ENCODE data around the gene MFSD1. TPM values are rescaled to one million over a fixed set of nuclear protein-coding genes. Genes with fewer than 3 reads are reported as not detected.

The MFSD1 gene
- polyA plus RNA-seq, 3 donors: 110 to 262 (median 225) TPM

- no peak overlapping the region for H3K4me3 ChIP-seq (replicated peaks in 1 of 3; ENCODE audit: low read depth in 2 of 3, low read length in 3 of 3)
- no peaks in the 10 kb centered on the region for H3K36me3 ChIP-seq (replicated peaks in 1 of 2; ENCODE audit: control insufficient read depth in 1 of 2, insufficient read depth in 2 of 2, low read length in 2 of 2)
- Mint-ChIP-seq H3K4me1 (no peaks in the 10 kb centered on the region), H3K27me3 (ENCODE audit: low read depth in 3 of 3) (peaks cover 2 to 3% (median 3%) of the 10 kb centered on the region in 3 donors), H3K4me3 (no peak overlapping the region), H3K27ac (no peak overlapping the region), H3K36me3 (peaks cover 0 to 2% of the 10 kb centered on the region in 2 donors), H3K9me3 (no peaks in the 10 kb centered on the region)
- H3K27me3 ChIP-seq (ENCODE audit: control insufficient read depth in 2 of 2, insufficient read depth in 2 of 2, low read length in 2 of 2): no peaks in the 10 kb centered on the region
- no peaks in the 10 kb centered on the region for H3K4me1 ChIP-seq (ENCODE audit: control insufficient read depth in 1 of 2, insufficient read depth in 2 of 2, low read length in 2 of 2)
- H3K79me2 ChIP-seq (ENCODE audit: insufficient read depth, low read length): no peaks in the 10 kb centered on the region
- TF ChIP-seq, protein P1, sequence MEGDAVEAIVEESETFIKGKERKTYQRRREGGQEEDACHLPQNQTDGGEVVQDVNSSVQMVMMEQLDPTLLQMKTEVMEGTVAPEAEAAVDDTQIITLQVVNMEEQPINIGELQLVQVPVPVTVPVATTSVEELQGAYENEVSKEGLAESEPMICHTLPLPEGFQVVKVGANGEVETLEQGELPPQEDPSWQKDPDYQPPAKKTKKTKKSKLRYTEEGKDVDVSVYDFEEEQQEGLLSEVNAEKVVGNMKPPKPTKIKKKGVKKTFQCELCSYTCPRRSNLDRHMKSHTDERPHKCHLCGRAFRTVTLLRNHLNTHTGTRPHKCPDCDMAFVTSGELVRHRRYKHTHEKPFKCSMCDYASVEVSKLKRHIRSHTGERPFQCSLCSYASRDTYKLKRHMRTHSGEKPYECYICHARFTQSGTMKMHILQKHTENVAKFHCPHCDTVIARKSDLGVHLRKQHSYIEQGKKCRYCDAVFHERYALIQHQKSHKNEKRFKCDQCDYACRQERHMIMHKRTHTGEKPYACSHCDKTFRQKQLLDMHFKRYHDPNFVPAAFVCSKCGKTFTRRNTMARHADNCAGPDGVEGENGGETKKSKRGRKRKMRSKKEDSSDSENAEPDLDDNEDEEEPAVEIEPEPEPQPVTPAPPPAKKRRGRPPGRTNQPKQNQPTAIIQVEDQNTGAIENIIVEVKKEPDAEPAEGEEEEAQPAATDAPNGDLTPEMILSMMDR (IDR thresholded peaks at IDR 0.05): no peak
- H4K20me1 ChIP-seq (ENCODE audit: insufficient read depth, low read length): no peaks in the 10 kb centered on the region
- no peak overlapping the region for H2AFZ ChIP-seq (ENCODE audit: insufficient read depth, low read depth, low read length, poor library complexity, severe bottlenecking)
- no peak overlapping the region for H3K27ac ChIP-seq (ENCODE audit: low read depth in 1 of 2, low read length in 2 of 2)
- no CpG with 5 or more reads among the region's 4 CpGs for WGBS (ENCODE audit: insufficient coverage)
- H3K9ac ChIP-seq (ENCODE audit: insufficient read depth, low read length, poor library complexity, severe bottlenecking): no peak overlapping the region
- intact Hi-C loops (cut with micrococcal nuclease): no loop called here
- DNase-seq: no peak
- no peaks in the 10 kb centered on the region for H3K9me3 ChIP-seq (replicated peaks in 1 of 2; ENCODE audit: control insufficient read depth in 1 of 2, insufficient read depth in 1 of 2, low read length in 2 of 2)
- no peak overlapping the region for H3K4me2 ChIP-seq (replicated peaks; ENCODE audit: extremely low read depth, low read length, poor library complexity, severe bottlenecking)
Measured at GRCh38 chr3:158770741-158771350, 31.0 kb upstream of the MFSD1 start.

- Histone ChIP-seq H3K27ac (ENCODE audit: low read depth in 1 of 2, low read length in 2 of 2) (no peak overlapping the region), H3K4me1 (ENCODE audit: control insufficient read depth in 1 of 2, insufficient read depth in 2 of 2, low read length in 2 of 2) (no peaks in the 10 kb centered on the region), H3K4me3 (replicated peaks in 1 of 3; ENCODE audit: low read depth in 2 of 3, low read length in 3 of 3) (no peak overlapping the region), H3K36me3 (replicated peaks in 1 of 2; ENCODE audit: control insufficient read depth in 1 of 2, insufficient read depth in 2 of 2, low read length in 2 of 2) (no peaks in the 10 kb centered on the region), H3K9ac (ENCODE audit: insufficient read depth, low read length, poor library complexity, severe bottlenecking) (no peak overlapping the region), H4K20me1 (ENCODE audit: insufficient read depth, low read length) (no peaks in the 10 kb centered on the region), H2AFZ (ENCODE audit: insufficient read depth, low read depth, low read length, poor library complexity, severe bottlenecking) (no peak overlapping the region), H3K4me2 (replicated peaks; ENCODE audit: extremely low read depth, low read length, poor library complexity, severe bottlenecking) (no peak overlapping the region), H3K79me2 (ENCODE audit: insufficient read depth, low read length) (no peaks in the 10 kb centered on the region), H3K27me3 (ENCODE audit: control insufficient read depth in 2 of 2, insufficient read depth in 2 of 2, low read length in 2 of 2) (no peaks in the 10 kb centered on the region), H3K9me3 (replicated peaks in 1 of 2; ENCODE audit: control insufficient read depth in 1 of 2, insufficient read depth in 1 of 2, low read length in 2 of 2) (no peaks in the 10 kb centered on the region)
- no peak for DNase-seq
- no peak overlapping the region for H3K4me3 Mint-ChIP-seq
- TF ChIP-seq, protein P1 (IDR thresholded peaks at IDR 0.05): no peak
- H3K36me3 Mint-ChIP-seq: peaks cover 0 to 2% of the 10 kb centered on the region in 2 donors
- H3K27ac Mint-ChIP-seq: no peak overlapping the region
- H3K9me3 Mint-ChIP-seq: no peaks in the 10 kb centered on the region
- 100% methylated on average over 1 of the region's 1 CpG for WGBS (ENCODE audit: insufficient coverage)
- peaks cover 1% of the 10 kb centered on the region for H3K4me1 Mint-ChIP-seq
- H3K27me3 Mint-ChIP-seq (ENCODE audit: low read depth in 3 of 3): peaks cover 2 to 3% (median 3%) of the 10 kb centered on the region in 3 donors
- intact Hi-C loops (cut with micrococcal nuclease): no loop called here
Measured at GRCh38 chr3:158771577-158771976, 30.3 kb upstream of the MFSD1 start.
